NT2/D1 (cell line): ENCODE data around the gene WDR83.

Experiments used
- DNase-seq: peaks from one replicate; pipeline ENCODE4 v3.0.0-alpha.2; 2011; ENCODE audit warnings: low read depth, low spot score
- H3K27me3 ChIP-seq: 2 replicates; pipeline ENCODE4 v1.6.0; 2011; ENCODE audit warnings: mild to moderate bottlenecking; ENCODE audit not compliant: insufficient read length, insufficient read depth
- H3K36me3 ChIP-seq: 2 replicates; pipeline ENCODE4 v1.6.1; 2011; ENCODE audit warnings: mild to moderate bottlenecking, low read length, mixed read lengths; ENCODE audit not compliant: insufficient read depth, insufficient read length
- H3K4me1 ChIP-seq: 2 replicates; pipeline ENCODE4 v1.5.1; 2011; ENCODE audit not compliant: insufficient read depth, insufficient read length
- H3K4me3 ChIP-seq: 2 replicates; pipeline ENCODE4 v1.5.1; 2011; ENCODE audit warnings: low read depth; ENCODE audit not compliant: insufficient read length
- H3K9ac ChIP-seq: 2 replicates; pipeline ENCODE4 v1.6.0; 2011; ENCODE audit warnings: low read depth; ENCODE audit not compliant: insufficient read length
- H3K9me3 ChIP-seq: 2 replicates; pipeline ENCODE4 v1.5.1; 2011; ENCODE audit warnings: mild to moderate bottlenecking, low read length; ENCODE audit not compliant: insufficient read depth
- SUZ12 ChIP-seq: IDR thresholded peaks from 2 replicates; pipeline ENCODE4 v1.6.1; 2011; ENCODE audit not compliant: insufficient read length, insufficient read depth; ENCODE audit errors: extremely low read depth
- YY1 ChIP-seq: IDR thresholded peaks from 2 replicates; pipeline ENCODE4 v1.6.1; 2011; ENCODE audit not compliant: insufficient read length, insufficient read depth
- ZNF274 ChIP-seq: IDR thresholded peaks from 2 replicates; pipeline ENCODE4 v1.6.1; 2011; ENCODE audit warnings: mild to moderate bottlenecking, low read depth, low read length

WDR83 gene

GRCh38 chr19:12646551-12646950, 20.1 kb upstream of the WDR83 start:
- Histone ChIP-seq H3K4me1 (no peaks in the 10 kb centered on the region), H3K36me3 (peaks cover 29% of the 10 kb centered on the region), H3K9ac (no peak overlapping the region), H3K27me3 (no peaks in the 10 kb centered on the region), H3K4me3 (no peak overlapping the region), H3K9me3 (no peaks in the 10 kb centered on the region; the same call in 1 of the 2 replicates)
- TF ChIP-seq YY1 (no peak), ZNF274 (no peak), SUZ12 (no peak)
- DNase-seq, result no peak

GRCh38 chr19:12647047-12647446, 19.6 kb upstream of the WDR83 start:
- Histone ChIP-seq H3K9ac (no peak overlapping the region), H3K4me3 (no peak overlapping the region), H3K4me1 (no peaks in the 10 kb centered on the region), H3K9me3 (no peaks in the 10 kb centered on the region; the same call in 1 of the 2 replicates), H3K27me3 (no peaks in the 10 kb centered on the region), H3K36me3 (peaks cover 34% of the 10 kb centered on the region)
- no peak for TF ChIP-seq SUZ12
- TF ChIP-seq ZNF274, result no peak
- no peak for TF ChIP-seq YY1
- no peak for DNase-seq

GRCh38 chr19:12647490-12648071, 19.0 kb upstream of the WDR83 start:
- no peak for TF ChIP-seq YY1
- TF ChIP-seq ZNF274, result no peak
- TF ChIP-seq SUZ12, result no peak

GRCh38 chr19:12648088-12648487, 18.5 kb upstream of the WDR83 start:
- Histone ChIP-seq H3K4me3 (no peak overlapping the region), H3K9ac (no peak overlapping the region)

More at GRCh38 chr19:12647490-12648071, 19.0 kb upstream of the WDR83 start:
- no peak for DNase-seq
- Histone ChIP-seq H3K36me3 (peaks cover 36% of the 10 kb centered on the region), H3K4me1 (no peaks in the 10 kb centered on the region), H3K9me3 (no peaks in the 10 kb centered on the region; the same call in 1 of the 2 replicates), H3K4me3 (no peak overlapping the region), H3K9ac (no peak overlapping the region), H3K27me3 (no peaks in the 10 kb centered on the region)

GRCh38 chr19:12649941-12650340, 16.7 kb upstream of the WDR83 start:
- Histone ChIP-seq H3K4me1 (no peaks in the 10 kb centered on the region), H3K36me3 (peaks cover 35% of the 10 kb centered on the region), H3K9ac (no peak overlapping the region), H3K9me3 (no peaks in the 10 kb centered on the region; the same call in 1 of the 2 replicates), H3K4me3 (no peak overlapping the region), H3K27me3 (no peaks in the 10 kb centered on the region)
- DNase-seq, result no peak
- TF ChIP-seq SUZ12 (no peak), ZNF274 (no peak), YY1 (no peak)

More at GRCh38 chr19:12648088-12648487, 18.5 kb upstream of the WDR83 start:
- Histone ChIP-seq H3K36me3 (peaks cover 33% of the 10 kb centered on the region), H3K9me3 (no peaks in the 10 kb centered on the region; the same call in 1 of the 2 replicates), H3K27me3 (no peaks in the 10 kb centered on the region), H3K4me1 (no peaks in the 10 kb centered on the region)
- DNase-seq, result no peak
- TF ChIP-seq YY1 (no peak), ZNF274 (no peak), SUZ12 (no peak)

GRCh38 chr19:12652219-12652618, 14.4 kb upstream of the WDR83 start:
- H3K4me1 ChIP-seq, result no peaks in the 10 kb centered on the region
- no peak for DNase-seq
- no peak overlapping the region for H3K9ac ChIP-seq
- no peaks in the 10 kb centered on the region; the same call in 1 of the 2 replicates for H3K9me3 ChIP-seq
- peaks cover 44% of the 10 kb centered on the region for H3K36me3 ChIP-seq
- TF ChIP-seq SUZ12 (no peak), YY1 (no peak), ZNF274 (no peak)
- no peaks in the 10 kb centered on the region for H3K27me3 ChIP-seq
- no peak overlapping the region for H3K4me3 ChIP-seq

GRCh38 chr19:12655546-12655945, 11.1 kb upstream of the WDR83 start:
- Histone ChIP-seq H3K27me3 (no peaks in the 10 kb centered on the region), H3K4me3 (no peak overlapping the region), H3K36me3 (peaks cover 59% of the 10 kb centered on the region), H3K4me1 (peaks cover 2% of the 10 kb centered on the region), H3K9me3 (no peaks in the 10 kb centered on the region), H3K9ac (no peak overlapping the region)
- no peak for TF ChIP-seq SUZ12
- no peak for TF ChIP-seq YY1
- TF ChIP-seq ZNF274, result no peak
- DNase-seq, result no peak
